Neural cell (in vitro differentiated cells): ENCODE results near the gene CREBL2. TPM values are rescaled to one million over a fixed set of nuclear protein-coding genes. Genes with fewer than 3 reads are reported as not detected.

Experiments used
- H2AFZ ChIP-seq: fragments of 200-600, 300-800 bp; sonication (generic), shearing (Covaris generic); 2 replicates; pipeline ENCODE4 v1.6.0; 2014; ENCODE audit warnings: low read depth, mild to moderate bottlenecking, antibody characterized with exemption, low read length, moderate library complexity
- H3F3A ChIP-seq: fragments of 200-600 bp; shearing (Covaris generic); 2 replicates; pipeline ENCODE4 v1.6.1; 2016; ENCODE audit warnings: mild to moderate bottlenecking, moderate library complexity, mixed read lengths, antibody characterized with exemption, low read length; ENCODE audit not compliant: insufficient read depth, poor library complexity, severe bottlenecking
- H3K27ac ChIP-seq: fragments of 200-600, 300-800 bp; sonication (generic), shearing (Covaris generic); 2 replicates; pipeline ENCODE4 v1.5.1; 2014; ENCODE audit warnings: mild to moderate bottlenecking, low read length, moderate library complexity
- H3K27me3 ChIP-seq: fragments of 300-800, 200-600 bp; sonication (generic), shearing (Covaris generic); 2 replicates; pipeline ENCODE4 v1.6.0; 2014; ENCODE audit warnings: mild to moderate bottlenecking, low read depth, low read length, moderate library complexity; ENCODE audit not compliant: insufficient read depth
- H3K36me3 ChIP-seq: fragments of 300-800, 200-600 bp; sonication (generic), shearing (Covaris generic); 2 replicates; pipeline ENCODE4 v1.5.1; 2014; ENCODE audit warnings: mild to moderate bottlenecking, antibody characterized with exemption, low read length, moderate library complexity; ENCODE audit not compliant: insufficient read depth
- H3K4me2 ChIP-seq: fragments of 300-800, 200-600 bp; sonication (generic), shearing (Covaris generic); 2 replicates; pipeline ENCODE4 v1.6.0; 2014; ENCODE audit warnings: mild to moderate bottlenecking, low read length
- H3K4me3 ChIP-seq: fragments of 300-800, 200-600 bp; sonication (generic), shearing (Covaris generic); 2 replicates; pipeline ENCODE4 v1.5.1; 2014; ENCODE audit warnings: mild to moderate bottlenecking, low read length, moderate library complexity
- H3K79me2 ChIP-seq: fragments of 200-600 bp; shearing (Covaris generic); replicated peaks from 2 replicates; pipeline ENCODE4 v1.6.0; 2014; ENCODE audit warnings: mild to moderate bottlenecking, low read length, moderate library complexity; ENCODE audit not compliant: insufficient read depth
- H3K9ac ChIP-seq: fragments of 300-800, 200-600 bp; sonication (generic), shearing (Covaris generic); 2 replicates; pipeline ENCODE4 v1.6.1; 2016; ENCODE audit warnings: mild to moderate bottlenecking, low read length, mixed read lengths
- H3K9me2 ChIP-seq: fragments of 200-600 bp; shearing (Covaris generic); 2 replicates; pipeline ENCODE4 v1.6.1; 2016; ENCODE audit warnings: mild to moderate bottlenecking, low read length, mixed read lengths; ENCODE audit not compliant: insufficient read depth
- H3K9me3 ChIP-seq: fragments of 200-600, 300-800 bp; sonication (generic), shearing (Covaris generic); 2 replicates; pipeline ENCODE4 v1.6.1; 2016; ENCODE audit warnings: mild to moderate bottlenecking, mixed run types, low read length, moderate library complexity, mixed read lengths
- H4K20me1 ChIP-seq: fragments of 200-600 bp; shearing (Covaris generic); 2 replicates; pipeline ENCODE4 v1.6.1; 2016; ENCODE audit warnings: mild to moderate bottlenecking, mixed run types; ENCODE audit not compliant: insufficient read depth
- EP300 ChIP-seq: fragments of 450-650 bp; conservative IDR thresholded peaks from 2 replicates; pipeline ENCODE4 v1.6.1; 2014; ENCODE audit warnings: antibody characterized with exemption, mild to moderate bottlenecking, moderate library complexity; ENCODE audit not compliant: poor library complexity, severe bottlenecking
- EZH2 ChIP-seq: fragments of 200-600, 300-800 bp; shearing (Covaris generic), sonication (generic); IDR thresholded peaks from 2 replicates; pipeline ENCODE4 v1.6.1; 2014; ENCODE audit warnings: antibody characterized with exemption, low read length, borderline replicate concordance, mild to moderate bottlenecking; ENCODE audit not compliant: insufficient read depth, poor library complexity, severe bottlenecking
- MXI1 ChIP-seq: fragments of 450-650 bp; conservative IDR thresholded peaks from 2 replicates; pipeline ENCODE4 v1.6.1; 2014; ENCODE audit warnings: antibody characterized with exemption, mild to moderate bottlenecking; ENCODE audit not compliant: poor library complexity, severe bottlenecking
- POLR2AphosphoS5 ChIP-seq: IDR thresholded peaks from 2 replicates; pipeline ENCODE4 v1.6.1; 2012
- RAD21 ChIP-seq: fragments of 450-650 bp; conservative IDR thresholded peaks from 2 replicates; pipeline ENCODE4 v1.6.1; 2014; ENCODE audit warnings: antibody characterized with exemption, mild to moderate bottlenecking, moderate library complexity
- SMC3 ChIP-seq: fragments of 450-650 bp; conservative IDR thresholded peaks from 2 replicates; pipeline ENCODE4 v1.6.1; 2014; ENCODE audit warnings: antibody characterized with exemption, mild to moderate bottlenecking, moderate library complexity; ENCODE audit not compliant: poor library complexity
- TAF1 ChIP-seq: IDR thresholded peaks from 2 replicates; pipeline ENCODE4 v1.6.1; 2012; ENCODE audit warnings: low read depth
- polyA plus RNA-seq: library from polyadenylated mRNA; depleted of rRNA; stranded (reverse); fragments of >200 nt; gene quantifications from 2 replicates; pipeline ENCODE4 v1.2.3, GENCODE V29; 2014
- TF ChIP-seq, protein P1 (sequence below): fragments of 450-650 bp; IDR thresholded peaks from 2 replicates; pipeline ENCODE4 v1.5.1; 2014; ENCODE audit warnings: antibody characterized with exemption, mild to moderate bottlenecking, moderate library complexity; ENCODE audit not compliant: poor library complexity, severe bottlenecking
- TF ChIP-seq, protein P2 (sequence below): IDR thresholded peaks from 2 replicates; pipeline ENCODE4 v1.6.1; 2012; ENCODE audit warnings: borderline replicate concordance

Gene CREBL2
- polyA plus RNA-seq, 1 donor from 2014 or later: 29.9 TPM

DNA sequence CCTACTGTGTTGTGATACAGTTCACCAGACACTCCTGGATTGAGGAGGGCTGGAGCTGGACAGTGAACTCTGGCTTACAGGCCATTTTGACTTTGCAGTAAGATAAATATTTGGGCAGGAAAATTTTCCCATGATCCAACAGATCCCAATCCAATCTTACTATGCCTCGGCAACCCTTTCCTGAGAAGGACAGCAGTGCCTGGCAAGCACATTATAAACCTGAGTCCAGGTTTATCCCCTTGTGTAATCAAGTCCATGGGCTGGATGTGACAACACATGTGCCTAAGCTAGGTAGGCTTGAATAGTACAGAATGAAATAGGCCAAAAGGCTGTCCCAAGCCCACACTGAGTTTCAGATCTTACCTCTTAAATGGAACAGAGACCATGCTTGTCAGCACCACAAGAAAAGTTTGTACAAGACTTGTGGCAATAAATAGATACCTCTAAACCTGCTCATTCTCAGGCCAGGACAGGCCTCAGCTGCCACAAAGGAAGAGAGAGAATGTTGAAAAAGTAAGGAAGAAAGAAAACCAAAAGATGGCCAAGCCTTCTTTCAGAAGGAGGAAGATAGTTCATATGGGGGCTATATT lies 34.9 kb downstream of the CREBL2 start:
- Histone ChIP-seq H3K36me3 (peaks cover 14% of the 10 kb centered on the region), H3K79me2 (no peaks in the 10 kb centered on the region), H4K20me1 (no peaks in the 10 kb centered on the region), H3K27me3 (no peaks in the 10 kb centered on the region), H2AFZ (no peak overlapping the region), H3K4me2 (no peak overlapping the region), H3K27ac (no peak overlapping the region), H3K4me3 (no peak overlapping the region), H3K9ac (no peak overlapping the region), H3K9me2 (no peaks in the 10 kb centered on the region), H3K9me3 (peaks cover 20% of the 10 kb centered on the region), H3F3A (no peaks in the 10 kb centered on the region)
- TF ChIP-seq EZH2 (no peak), SMC3 (no peak), EP300 (no peak), TAF1 (no peak), MXI1 (no peak), RAD21 (no peak), POLR2AphosphoS5 (no peak)
- TF ChIP-seq, protein P1, sequence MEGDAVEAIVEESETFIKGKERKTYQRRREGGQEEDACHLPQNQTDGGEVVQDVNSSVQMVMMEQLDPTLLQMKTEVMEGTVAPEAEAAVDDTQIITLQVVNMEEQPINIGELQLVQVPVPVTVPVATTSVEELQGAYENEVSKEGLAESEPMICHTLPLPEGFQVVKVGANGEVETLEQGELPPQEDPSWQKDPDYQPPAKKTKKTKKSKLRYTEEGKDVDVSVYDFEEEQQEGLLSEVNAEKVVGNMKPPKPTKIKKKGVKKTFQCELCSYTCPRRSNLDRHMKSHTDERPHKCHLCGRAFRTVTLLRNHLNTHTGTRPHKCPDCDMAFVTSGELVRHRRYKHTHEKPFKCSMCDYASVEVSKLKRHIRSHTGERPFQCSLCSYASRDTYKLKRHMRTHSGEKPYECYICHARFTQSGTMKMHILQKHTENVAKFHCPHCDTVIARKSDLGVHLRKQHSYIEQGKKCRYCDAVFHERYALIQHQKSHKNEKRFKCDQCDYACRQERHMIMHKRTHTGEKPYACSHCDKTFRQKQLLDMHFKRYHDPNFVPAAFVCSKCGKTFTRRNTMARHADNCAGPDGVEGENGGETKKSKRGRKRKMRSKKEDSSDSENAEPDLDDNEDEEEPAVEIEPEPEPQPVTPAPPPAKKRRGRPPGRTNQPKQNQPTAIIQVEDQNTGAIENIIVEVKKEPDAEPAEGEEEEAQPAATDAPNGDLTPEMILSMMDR: no peak
- TF ChIP-seq, protein P2, sequence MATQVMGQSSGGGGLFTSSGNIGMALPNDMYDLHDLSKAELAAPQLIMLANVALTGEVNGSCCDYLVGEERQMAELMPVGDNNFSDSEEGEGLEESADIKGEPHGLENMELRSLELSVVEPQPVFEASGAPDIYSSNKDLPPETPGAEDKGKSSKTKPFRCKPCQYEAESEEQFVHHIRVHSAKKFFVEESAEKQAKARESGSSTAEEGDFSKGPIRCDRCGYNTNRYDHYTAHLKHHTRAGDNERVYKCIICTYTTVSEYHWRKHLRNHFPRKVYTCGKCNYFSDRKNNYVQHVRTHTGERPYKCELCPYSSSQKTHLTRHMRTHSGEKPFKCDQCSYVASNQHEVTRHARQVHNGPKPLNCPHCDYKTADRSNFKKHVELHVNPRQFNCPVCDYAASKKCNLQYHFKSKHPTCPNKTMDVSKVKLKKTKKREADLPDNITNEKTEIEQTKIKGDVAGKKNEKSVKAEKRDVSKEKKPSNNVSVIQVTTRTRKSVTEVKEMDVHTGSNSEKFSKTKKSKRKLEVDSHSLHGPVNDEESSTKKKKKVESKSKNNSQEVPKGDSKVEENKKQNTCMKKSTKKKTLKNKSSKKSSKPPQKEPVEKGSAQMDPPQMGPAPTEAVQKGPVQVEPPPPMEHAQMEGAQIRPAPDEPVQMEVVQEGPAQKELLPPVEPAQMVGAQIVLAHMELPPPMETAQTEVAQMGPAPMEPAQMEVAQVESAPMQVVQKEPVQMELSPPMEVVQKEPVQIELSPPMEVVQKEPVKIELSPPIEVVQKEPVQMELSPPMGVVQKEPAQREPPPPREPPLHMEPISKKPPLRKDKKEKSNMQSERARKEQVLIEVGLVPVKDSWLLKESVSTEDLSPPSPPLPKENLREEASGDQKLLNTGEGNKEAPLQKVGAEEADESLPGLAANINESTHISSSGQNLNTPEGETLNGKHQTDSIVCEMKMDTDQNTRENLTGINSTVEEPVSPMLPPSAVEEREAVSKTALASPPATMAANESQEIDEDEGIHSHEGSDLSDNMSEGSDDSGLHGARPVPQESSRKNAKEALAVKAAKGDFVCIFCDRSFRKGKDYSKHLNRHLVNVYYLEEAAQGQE: no peak

DNA sequence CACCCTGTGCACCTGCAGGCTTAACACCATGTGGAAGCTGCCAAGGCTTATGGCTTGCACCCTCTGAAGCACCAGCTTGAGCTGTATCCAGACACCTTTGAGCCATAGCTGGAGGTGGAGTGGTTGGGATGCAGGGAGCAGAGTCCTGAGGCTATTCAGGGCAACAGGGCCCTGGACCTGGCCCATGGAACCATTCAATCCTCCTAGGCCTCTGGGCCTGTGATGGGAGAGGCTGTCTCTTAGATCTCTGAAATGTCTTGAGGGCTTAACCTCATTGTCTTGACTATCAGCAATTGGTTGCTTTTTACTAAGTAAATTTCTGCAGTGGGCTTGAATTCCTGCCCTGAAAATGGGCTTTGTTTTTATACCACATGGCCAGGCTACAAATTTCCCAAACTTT lies 36.6 kb downstream of the CREBL2 start:
- no peaks in the 10 kb centered on the region for H3K9me2 ChIP-seq
- H3K9me3 ChIP-seq: peaks cover 20% of the 10 kb centered on the region
- no peak overlapping the region for H3K27ac ChIP-seq
- no peaks in the 10 kb centered on the region for H3K79me2 ChIP-seq
- H4K20me1 ChIP-seq: no peaks in the 10 kb centered on the region
- H3F3A ChIP-seq: no peaks in the 10 kb centered on the region
- H3K36me3 ChIP-seq: peaks cover 8% of the 10 kb centered on the region
- H3K9ac ChIP-seq: no peak overlapping the region
- no peak overlapping the region for H2AFZ ChIP-seq
- no peaks in the 10 kb centered on the region for H3K27me3 ChIP-seq
- no peak overlapping the region for H3K4me3 ChIP-seq
- H3K4me2 ChIP-seq: no peak overlapping the region
- TF ChIP-seq, protein P1: no peak
- TF ChIP-seq SMC3 (no peak), RAD21 (no peak), EP300 (no peak), MXI1 (no peak), POLR2AphosphoS5 (no peak), TAF1 (no peak), EZH2 (no peak)
